HG03135 (cell line): ENCODE results near the gene RNF126.

Source experiments
- ATAC-seq: cut with Tn5 transposase; IDR thresholded peaks from one replicate; pipeline ENCODE4 v1.9.1; 2021; ENCODE audit warnings: mild to moderate bottlenecking, moderate library complexity; ENCODE audit not compliant: unreplicated experiment

RNF126 gene

GRCh38 chr19:648305-648704 lies 14.7 kb downstream of the RNF126 start:
- ATAC-seq, result no peak

- no peak for ATAC-seq
Observed at GRCh38 chr19:647566-648284, 15.3 kb downstream of the RNF126 start.

- no peak for ATAC-seq
Observed at GRCh38 chr19:646779-647565, 16.0 kb downstream of the RNF126 start.

GRCh38 chr19:645912-646778 lies 16.9 kb downstream of the RNF126 start:
- no peak for ATAC-seq

- no peak for ATAC-seq
Observed at GRCh38 chr19:644789-645188, 18.2 kb downstream of the RNF126 start.

- ATAC-seq, result no peak
Observed at GRCh38 chr19:644363-644762, 18.7 kb downstream of the RNF126 start.

GRCh38 chr19:643736-644135 lies 19.3 kb downstream of the RNF126 start:
- ATAC-seq, result no peak

- ATAC-seq, result no peak
Observed at GRCh38 chr19:642767-643727, 20.0 kb downstream of the RNF126 start.

- no peak for ATAC-seq
Observed at GRCh38 chr19:641702-642101, 21.3 kb downstream of the RNF126 start.

- no peak for ATAC-seq
Observed at GRCh38 chr19:640606-641189, 22.3 kb downstream of the RNF126 start.

GRCh38 chr19:640161-640558 lies 22.9 kb downstream of the RNF126 start:
- ATAC-seq, result no peak

- peak; percentile 47 for ATAC-seq
Observed at GRCh38 chr19:639253-640160, 23.5 kb downstream of the RNF126 start, which contains the start of gene FGF22. FGF22 (plus strand) TSS chr19:639879; CDS start chr19:639926, 47 bp downstream.

- no peak for ATAC-seq
Observed at GRCh38 chr19:638906-639252, 24.1 kb downstream of the RNF126 start.

- ATAC-seq, result no peak
Observed at GRCh38 chr19:634975-635652, 27.9 kb downstream of the RNF126 start.

GRCh38 chr19:633786-634639 lies 29.0 kb downstream of the RNF126 start:
- ATAC-seq, result no peak

GRCh38 chr19:633068-633785 lies 29.8 kb downstream of the RNF126 start, which contains the start of gene POLRMT:
POLRMT (minus strand) TSS chr19:633537; CDS start chr19:633512, 25 bp downstream.
- peak; percentile 79 for ATAC-seq
